ENCODE results near the gene PLAC1.

The PLAC1 gene

GRCh38 chrX:134544513-134545151 is 113.6 kb downstream of the PLAC1 start:
- DNase-seq (ENCODE audit: low read depth in 1 of 2, low spot score in 1 of 2): no peak

GRCh38 chrX:134544135-134544512 is 114.1 kb downstream of the PLAC1 start:
- DNase-seq (ENCODE audit: low read depth in 1 of 2, low spot score in 1 of 2): no peak

- no peak for DNase-seq (ENCODE audit: low read depth in 1 of 2, low spot score in 1 of 2)
These were observed 115.0 kb downstream of the PLAC1 start for GRCh38 chrX:134543288-134543687.

GRCh38 chrX:134542485-134542884 is 115.8 kb downstream of the PLAC1 start:
- no peak for DNase-seq (ENCODE audit: low read depth in 1 of 2, low spot score in 1 of 2)

GRCh38 chrX:134541906-134542305 is 116.4 kb downstream of the PLAC1 start:
- DNase-seq (ENCODE audit: low read depth in 1 of 2, low spot score in 1 of 2): no peak

GRCh38 chrX:134538316-134538715 is 120.0 kb downstream of the PLAC1 start:
- DNase-seq (ENCODE audit: low read depth in 1 of 2, low spot score in 1 of 2): no peak

- DNase-seq (ENCODE audit: low read depth in 1 of 2, low spot score in 1 of 2): no peak
These were observed 120.9 kb downstream of the PLAC1 start for GRCh38 chrX:134537179-134537955.

GRCh38 chrX:134533952-134534351 is 124.3 kb downstream of the PLAC1 start:
- DNase-seq (ENCODE audit: low read depth in 1 of 2, low spot score in 1 of 2): no peak

- no peak for DNase-seq (ENCODE audit: low read depth in 1 of 2, low spot score in 1 of 2)
These were observed 124.9 kb downstream of the PLAC1 start for GRCh38 chrX:134533352-134533751.

- no peak for DNase-seq (ENCODE audit: low read depth in 1 of 2, low spot score in 1 of 2)
These were observed 127.4 kb downstream of the PLAC1 start for GRCh38 chrX:134530845-134531244.

GRCh38 chrX:134529481-134529880 is 128.8 kb downstream of the PLAC1 start:
- no peak for DNase-seq (ENCODE audit: low read depth in 1 of 2, low spot score in 1 of 2)

- no peak for DNase-seq (ENCODE audit: low read depth in 1 of 2, low spot score in 1 of 2)
These were observed 129.3 kb downstream of the PLAC1 start for GRCh38 chrX:134528960-134529359.

- DNase-seq (ENCODE audit: low read depth in 1 of 2, low spot score in 1 of 2): no peak
These were observed 131.9 kb downstream of the PLAC1 start for GRCh38 chrX:134526399-134526798.

GRCh38 chrX:134525086-134525792 is 133.0 kb downstream of the PLAC1 start:
- no peak for DNase-seq (ENCODE audit: low read depth in 1 of 2, low spot score in 1 of 2)

- DNase-seq (ENCODE audit: low read depth in 1 of 2, low spot score in 1 of 2): no peak
These were observed 134.1 kb downstream of the PLAC1 start for GRCh38 chrX:134524181-134524580.

- DNase-seq (ENCODE audit: low read depth in 1 of 2, low spot score in 1 of 2): no peak
These were observed 137.3 kb downstream of the PLAC1 start for GRCh38 chrX:134520860-134521390.

Measured in activated T-helper 1 cell treated with anti-CD3 and anti-CD28 coated beads, Interleukin-2, amount 50 U/mL, for 16 hours (primary cell).